HG02870 (cell line): ENCODE measurements around the gene AQP7.
A peak's percentile ranks its signal among the peaks of the same experiment; 100 is the strongest.
"Not testable (repeated sequence)": the region's sequence is repeated elsewhere in the genome, so short reads cannot be mapped to it uniquely, and the experiment has no call there.

Experiments
- ATAC-seq: cut with Tn5 transposase; IDR thresholded peaks from one replicate; pipeline ENCODE4 v1.9.1; 2021; ENCODE audit warnings: mild to moderate bottlenecking, moderate library complexity; ENCODE audit not compliant: unreplicated experiment

AQP7 gene

GRCh38 chr9:33377089-33377715 is 25.2 kb downstream of the AQP7 start:
- no peak for ATAC-seq

DNA sequence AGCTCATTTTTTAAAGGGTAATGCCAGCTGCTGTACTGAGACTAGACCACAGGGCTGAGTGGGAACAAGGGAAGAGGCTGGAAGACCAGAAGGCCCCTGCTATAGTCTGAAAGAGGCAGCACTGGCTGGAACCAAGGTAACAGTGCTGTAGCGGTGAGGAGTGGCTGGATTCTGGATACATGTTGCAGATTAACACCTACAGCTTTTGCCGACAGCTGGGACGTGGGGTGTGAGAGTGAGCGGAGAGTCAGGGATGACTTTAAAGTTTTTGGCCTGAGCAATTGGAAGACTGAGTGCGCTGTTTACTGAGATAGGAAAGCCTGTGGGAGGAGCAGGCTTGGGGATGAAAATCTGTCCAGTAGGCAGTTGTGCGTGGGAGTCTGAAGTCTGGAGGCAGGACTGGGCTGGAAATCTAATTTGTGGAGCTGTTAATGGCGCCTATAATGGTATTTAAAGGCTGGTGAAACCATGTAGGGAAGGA is 26.5 kb downstream of the AQP7 start:
- no peak for ATAC-seq

- no peak for ATAC-seq
Measured at GRCh38 chr9:33375238-33375840, 27.0 kb downstream of the AQP7 start.

- ATAC-seq = peak; percentile 71
Measured at GRCh38 chr9:33374634-33375237, 27.6 kb downstream of the AQP7 start.

DNA sequence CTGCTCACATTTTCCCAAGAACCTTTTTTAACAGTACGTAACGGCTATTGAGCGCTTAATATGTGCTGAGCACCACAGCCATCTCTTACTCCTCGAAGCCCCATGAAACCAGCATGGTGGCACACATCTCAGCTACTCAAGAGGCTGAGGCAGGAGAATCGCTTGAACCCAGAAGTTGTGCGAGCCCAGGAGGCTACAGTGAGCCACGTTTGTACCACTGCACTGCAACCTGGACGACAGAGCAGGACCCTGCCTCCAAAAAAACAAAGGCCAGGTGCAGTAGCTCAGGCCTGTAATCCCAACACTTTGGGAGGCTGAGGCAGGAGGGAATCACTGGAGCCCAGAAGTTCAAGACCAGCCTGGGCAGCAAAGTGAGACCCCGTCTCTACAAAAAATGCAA is 28.2 kb downstream of the AQP7 start:
- ATAC-seq = no peak

DNA sequence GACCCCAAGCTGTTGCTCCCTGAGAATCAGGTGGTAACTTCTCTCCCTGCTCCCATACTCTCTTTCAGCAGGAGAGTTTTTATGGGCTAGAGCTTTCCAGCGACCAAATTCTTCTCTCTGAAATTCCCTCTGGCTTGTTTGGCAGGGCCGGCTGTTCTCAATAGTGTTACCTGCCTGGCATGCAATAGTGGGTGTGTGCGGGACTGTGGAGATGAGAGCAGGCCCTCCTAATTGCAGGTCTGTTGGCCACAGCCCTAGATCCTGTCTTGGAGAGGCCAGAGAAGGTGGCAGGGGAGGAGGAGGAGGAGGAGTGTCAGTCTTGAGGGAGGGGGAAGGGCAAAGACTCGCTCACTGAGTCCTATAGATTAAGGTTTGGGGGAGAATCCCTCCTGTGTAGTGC is 29.5 kb downstream of the AQP7 start:
- no peak for ATAC-seq

DNA sequence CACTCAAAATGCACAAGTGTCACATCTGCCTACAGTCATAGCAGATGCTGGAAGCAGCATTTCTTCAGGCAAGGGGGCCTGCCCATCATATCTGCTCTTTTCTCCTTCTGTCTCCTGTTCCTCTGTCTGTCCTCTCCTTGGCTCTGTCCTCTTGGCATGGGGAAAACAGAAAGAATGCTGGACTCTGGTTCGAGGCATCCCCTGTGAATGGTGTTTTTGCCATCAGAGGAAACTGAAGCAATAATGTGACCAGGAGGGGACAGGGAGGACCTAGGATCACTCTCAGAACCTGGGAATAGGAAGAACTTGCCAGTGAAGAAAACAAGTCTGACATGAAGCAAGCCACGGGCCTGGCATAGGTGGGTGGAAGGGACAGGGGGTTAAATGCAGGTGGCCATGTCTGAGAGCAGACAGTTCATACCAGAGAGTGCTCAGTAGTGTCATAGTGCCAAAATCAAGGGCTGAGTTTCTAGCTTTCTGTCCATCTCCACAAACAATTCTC is 35.3 kb downstream of the AQP7 start:
- ATAC-seq = no peak

DNA sequence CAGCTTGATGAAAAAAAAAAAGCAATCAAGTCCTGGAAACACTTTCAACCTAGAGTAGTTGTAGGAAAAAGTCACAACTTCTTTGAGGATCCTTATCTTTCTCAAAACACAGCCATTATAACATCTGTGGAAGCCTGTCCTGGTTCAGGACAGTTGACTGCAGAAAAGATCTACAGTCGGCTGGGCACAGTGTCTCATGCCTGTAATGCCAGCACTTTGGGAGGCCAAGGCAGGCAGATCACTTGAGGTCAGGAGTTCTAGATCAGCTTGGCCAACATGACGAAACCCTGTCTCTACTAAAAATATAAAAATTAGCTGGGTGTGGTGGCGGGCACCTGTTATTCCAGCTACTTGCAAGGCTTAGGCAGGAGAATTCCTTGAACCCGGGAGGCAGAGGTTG is 37.6 kb downstream of the AQP7 start:
- not testable (repeated sequence) for ATAC-seq

DNA sequence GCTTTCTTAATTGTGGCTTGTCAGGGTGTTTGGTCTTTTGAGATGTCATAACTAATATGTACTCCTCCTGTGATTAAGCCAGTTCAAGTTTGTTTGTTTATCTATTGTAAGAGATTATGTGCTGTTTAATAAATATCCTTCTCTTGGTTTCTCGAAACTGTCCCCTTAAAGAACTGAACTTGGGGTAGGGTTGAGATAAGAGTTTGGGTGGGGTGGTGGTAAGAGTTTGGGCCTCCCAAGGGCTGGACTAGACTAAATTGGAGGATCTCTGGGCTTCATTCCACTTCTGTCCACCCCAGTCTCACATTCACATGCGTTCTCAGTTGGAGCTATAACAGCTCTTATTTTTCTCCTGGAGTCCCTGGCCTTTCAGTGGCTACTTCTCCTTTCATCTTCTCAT is 38.2 kb downstream of the AQP7 start:
- no peak for ATAC-seq

DNA sequence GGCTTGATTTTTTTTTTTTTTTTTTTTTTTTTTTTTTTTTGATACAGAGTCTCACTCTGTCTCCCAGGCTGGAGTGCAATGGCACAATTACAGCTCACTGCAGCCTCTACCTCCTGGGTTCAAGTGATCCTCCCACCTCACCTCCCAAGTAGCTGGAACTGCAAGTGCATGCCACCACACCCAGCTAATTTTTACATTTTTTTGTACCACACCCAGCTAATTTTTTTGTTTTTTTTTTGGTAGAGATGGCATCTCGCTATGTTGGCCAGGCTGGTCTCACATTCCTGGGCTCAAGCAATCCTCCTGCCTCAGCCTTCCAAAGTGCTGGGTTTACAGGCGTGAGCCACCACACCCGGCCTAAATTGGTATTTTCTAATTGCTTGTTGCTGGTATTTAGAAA is 43.7 kb downstream of the AQP7 start:
- not testable (repeated sequence) for ATAC-seq

GRCh38 chr9:33355933-33356332 is 46.4 kb downstream of the AQP7 start:
- ATAC-seq = no peak

- no peak for ATAC-seq
Measured at GRCh38 chr9:33354651-33355211, 47.6 kb downstream of the AQP7 start.

DNA sequence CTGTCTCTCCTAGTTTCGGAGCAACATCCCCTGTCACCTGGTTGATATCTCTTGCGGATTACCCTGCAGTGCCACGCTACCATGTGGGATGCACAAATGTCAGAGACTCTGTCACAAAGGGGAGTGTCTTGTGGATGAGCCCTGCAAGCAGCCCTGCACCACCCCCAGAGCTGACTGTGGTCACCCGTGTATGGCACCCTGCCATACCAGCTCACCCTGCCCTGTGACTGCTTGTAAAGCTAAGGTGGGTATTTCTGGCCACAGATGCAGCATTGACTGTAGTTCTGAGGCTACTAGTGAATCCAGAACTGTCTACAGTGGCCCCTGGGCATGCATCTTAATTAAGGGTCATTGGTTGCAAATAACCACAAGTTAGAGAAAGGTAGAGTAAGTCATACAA is 50.8 kb downstream of the AQP7 start:
- ATAC-seq = no peak

- ATAC-seq = no peak
Measured at GRCh38 chr9:33350310-33350709, 52.1 kb downstream of the AQP7 start.

- no peak for ATAC-seq
Measured at GRCh38 chr9:33349743-33350142, 52.6 kb downstream of the AQP7 start.

GRCh38 chr9:33348998-33349397 is 53.4 kb downstream of the AQP7 start:
- no peak for ATAC-seq

DNA sequence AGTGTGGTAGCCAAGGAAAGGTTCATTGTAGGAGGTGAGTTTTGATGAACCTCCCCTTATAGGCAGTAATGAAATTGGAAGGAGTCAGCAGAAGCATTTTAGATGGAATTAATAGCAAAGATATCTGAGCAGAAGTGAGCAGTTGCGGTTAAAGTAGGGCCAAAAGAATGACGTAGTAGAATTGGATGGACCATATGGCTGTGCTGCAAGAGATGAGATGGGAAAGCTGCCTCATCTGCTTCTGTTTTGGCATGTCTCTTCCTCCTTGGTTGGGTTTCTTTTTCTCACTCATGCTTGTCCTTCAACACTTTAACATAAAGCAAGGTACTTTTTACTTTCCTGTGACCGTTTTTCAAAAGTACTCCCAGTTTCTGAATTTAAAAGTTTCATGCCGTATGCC is 55.8 kb downstream of the AQP7 start:
- no peak for ATAC-seq

GRCh38 chr9:33344145-33344544 is 58.2 kb downstream of the AQP7 start:
- ATAC-seq = no peak

DNA sequence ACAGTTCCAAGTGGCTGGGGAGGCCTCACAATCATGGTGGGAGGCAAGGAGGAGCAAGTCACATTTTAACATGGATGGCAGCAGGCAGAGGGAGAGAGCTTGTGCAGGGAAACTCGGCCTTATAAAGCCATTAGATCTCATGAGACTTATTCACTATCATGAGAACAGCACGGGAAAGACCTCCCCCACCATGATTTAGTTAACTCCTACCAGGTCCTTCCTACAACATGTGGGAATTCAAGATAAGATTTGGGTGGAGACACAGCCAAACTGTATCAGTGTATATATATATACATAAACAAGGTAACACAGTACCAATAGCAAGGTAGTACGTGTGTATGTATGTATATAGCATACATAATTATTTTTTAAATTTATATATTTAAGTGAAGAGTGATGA is 61.2 kb downstream of the AQP7 start:
- no peak for ATAC-seq

- ATAC-seq = no peak
Measured at GRCh38 chr9:33340186-33340585, 62.2 kb downstream of the AQP7 start.
